Loucy (cell line): ENCODE results near the gene SCN8A.

ENCODE experiments used
- EZH2phosphoT487 ChIP-seq: fragments of 200-600 bp; IDR thresholded peaks from 2 replicates; pipeline ENCODE4 v1.6.1; 2018; ENCODE audit warnings: antibody characterized with exemption, mild to moderate bottlenecking, moderate library complexity, borderline replicate concordance
- TF ChIP-seq, protein P1 (sequence below): fragments of 200-600 bp; sonication (generic); conservative IDR thresholded peaks from 2 replicates; pipeline ENCODE4 v1.5.1; 2014; ENCODE audit warnings: mild to moderate bottlenecking, antibody characterized with exemption, low read length

- TF ChIP-seq, protein P1, sequence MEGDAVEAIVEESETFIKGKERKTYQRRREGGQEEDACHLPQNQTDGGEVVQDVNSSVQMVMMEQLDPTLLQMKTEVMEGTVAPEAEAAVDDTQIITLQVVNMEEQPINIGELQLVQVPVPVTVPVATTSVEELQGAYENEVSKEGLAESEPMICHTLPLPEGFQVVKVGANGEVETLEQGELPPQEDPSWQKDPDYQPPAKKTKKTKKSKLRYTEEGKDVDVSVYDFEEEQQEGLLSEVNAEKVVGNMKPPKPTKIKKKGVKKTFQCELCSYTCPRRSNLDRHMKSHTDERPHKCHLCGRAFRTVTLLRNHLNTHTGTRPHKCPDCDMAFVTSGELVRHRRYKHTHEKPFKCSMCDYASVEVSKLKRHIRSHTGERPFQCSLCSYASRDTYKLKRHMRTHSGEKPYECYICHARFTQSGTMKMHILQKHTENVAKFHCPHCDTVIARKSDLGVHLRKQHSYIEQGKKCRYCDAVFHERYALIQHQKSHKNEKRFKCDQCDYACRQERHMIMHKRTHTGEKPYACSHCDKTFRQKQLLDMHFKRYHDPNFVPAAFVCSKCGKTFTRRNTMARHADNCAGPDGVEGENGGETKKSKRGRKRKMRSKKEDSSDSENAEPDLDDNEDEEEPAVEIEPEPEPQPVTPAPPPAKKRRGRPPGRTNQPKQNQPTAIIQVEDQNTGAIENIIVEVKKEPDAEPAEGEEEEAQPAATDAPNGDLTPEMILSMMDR, result no peak
- no peak for TF ChIP-seq EZH2phosphoT487
Observed at GRCh38 chr12:51549637-51550036, 41.4 kb upstream of the SCN8A start.
